Tibial nerve (tissue), 4 donors: ENCODE results near the gene ACAP1. TPM values are rescaled to one million over a fixed set of nuclear protein-coding genes. Genes with fewer than 3 reads are reported as not detected.
A peak's percentile ranks its signal among the peaks of the same experiment; 100 is the strongest.

Experiments
- DNase-seq, 2 donors: peaks; one replicate each; pipeline ENCODE4 v3.0.0-alpha.2; 2019; ENCODE audit warnings: low spot score in 2 of 2
- H3K27ac ChIP-seq, 4 donors: fragments of 200-600 bp; sonication (generic) in 3 of 4; one replicate each; pipeline ENCODE4 v1.5.1; 2017 to 2019; ENCODE audit warnings: mild to moderate bottlenecking in 1 of 4
- H3K27me3 ChIP-seq, 2 donors: fragments of 200-600 bp; sonication (generic) in 1 of 2; one replicate each; pipeline versions ENCODE4 v1.5.1 to v1.6.0; 2017 to 2019
- H3K36me3 ChIP-seq, 3 donors: fragments of 200-600 bp; sonication (generic); one replicate each; pipeline ENCODE4 v1.5.1; 2018 to 2019
- H3K4me1 ChIP-seq, 4 donors: fragments of 200-600 bp; sonication (generic) in 3 of 4; one replicate each; pipeline ENCODE4 v1.5.1; 2017 to 2019
- H3K4me3 ChIP-seq, 4 donors: fragments of 200-600 bp; sonication (generic) in 3 of 4; one replicate each; pipeline ENCODE4 v1.5.1; 2017 to 2019; ENCODE audit warnings: mild to moderate bottlenecking in 1 of 4, moderate library complexity in 1 of 4
- H3K9me3 ChIP-seq, 4 donors: fragments of 200-600 bp; sonication (generic) in 3 of 4; one replicate each; pipeline ENCODE4 v1.5.1; 2017 to 2019
- CTCF ChIP-seq, 5 experiments: fragments of 200-600 bp in 3 of 5; fragments of 450-650 bp in 2 of 5; sonication (generic) in 3 of 5; IDR thresholded peaks; one replicate each; pipeline ENCODE4 v1.5.1; 2016 to 2019; ENCODE audit warnings: antibody characterized with exemption in 5 of 5, mild to moderate bottlenecking in 3 of 5, moderate library complexity in 2 of 5
- EP300 ChIP-seq, 2 donors: sonication (generic); formaldehyde crosslinking; IDR thresholded peaks; one replicate each; pipeline ENCODE4 v1.6.1; 2017; ENCODE audit warnings: antibody characterized with exemption in 2 of 2, mild to moderate bottlenecking in 1 of 2
- POLR2A ChIP-seq, 2 donors: fragments of 450-650 bp; IDR thresholded peaks; one replicate each; pipeline ENCODE4 v1.6.1; 2017; ENCODE audit warnings: antibody characterized with exemption in 2 of 2, mild to moderate bottlenecking in 2 of 2, moderate library complexity in 2 of 2
- WGBS, 2 donors: methylation state at CpG; one replicate each; pipeline ENCODE4 v1.1.5; 2018; 5-methylcytosine and 5-hydroxymethylcytosine counted together
- total RNA-seq, 4 donors: library from RNA; depleted of rRNA; stranded (reverse); fragments of >200 nt; gene quantifications; one replicate each; pipeline ENCODE4 v1.1.0, GENCODE V29; 2016

The ACAP1 gene
- total RNA-seq, 4 donors from 2014 or later = 8.1 to 33.1 (median 11.2) TPM

- Histone ChIP-seq H3K36me3 (peaks cover 4 to 35% (median 28%) of the 10 kb centered on the region in 3 donors), H3K27me3 (no peaks in the 10 kb centered on the region), H3K27ac (peak overlapping the region; percentile 93 to 99 (median 98)), H3K9me3 (no peaks in the 10 kb centered on the region), H3K4me3 (peak overlapping the region; percentile 87 to 96 (median 92)), H3K4me1 (peaks cover 0 to 47% (median 21%) of the 10 kb centered on the region in 4 donors)
- TF ChIP-seq POLR2A (IDR thresholded peaks at IDR 0.05) (peak in 1 of 2 donors; percentile 66), CTCF (IDR thresholded peaks at IDR 0.05) (peak in 1 of 5 experiments; percentile 14), EP300 (IDR thresholded peaks at IDR 0.05) (no peak)
- DNase-seq = no peak
- WGBS, 2 donors = 0 to 1% methylated on average over 48 to 64 of the region's 104 CpGs
Observed at GRCh38 chr17:7307686-7308624, 28.4 kb upstream of the ACAP1 start.

- Histone ChIP-seq H3K4me1 (peaks cover 0 to 56% (median 29%) of the 10 kb centered on the region in 4 donors), H3K27me3 (no peaks in the 10 kb centered on the region), H3K9me3 (no peaks in the 10 kb centered on the region), H3K27ac (peak overlapping the region; percentile 93 to 99 (median 98)), H3K36me3 (peaks cover 7 to 44% (median 28%) of the 10 kb centered on the region in 3 donors), H3K4me3 (peak overlapping the region; percentile 87 to 96 (median 92))
- no peak for TF ChIP-seq CTCF (IDR thresholded peaks at IDR 0.05)
- peak in 1 of 2 donors; percentile 56 for TF ChIP-seq EP300 (IDR thresholded peaks at IDR 0.05)
- peak in 1 of 2 donors; percentile 23 for TF ChIP-seq POLR2A (IDR thresholded peaks at IDR 0.05)
- 0 to 5% methylated on average over 14 of the region's 14 CpGs for WGBS, 2 donors
- peak; percentile 46 to 70 for DNase-seq
Observed at GRCh38 chr17:7308625-7309433, 27.5 kb upstream of the ACAP1 start.

- H3K27ac ChIP-seq = peak overlapping the region in 2 of 4 donors; percentile 99
- H3K27me3 ChIP-seq = no peaks in the 10 kb centered on the region
- no peak for TF ChIP-seq EP300 (IDR thresholded peaks at IDR 0.05)
- no peak for TF ChIP-seq POLR2A (IDR thresholded peaks at IDR 0.05)
- TF ChIP-seq CTCF (IDR thresholded peaks at IDR 0.05) = no peak
- peaks cover 7 to 48% (median 28%) of the 10 kb centered on the region in 3 donors for H3K36me3 ChIP-seq
- DNase-seq = no peak
- peaks cover 0 to 64% (median 37%) of the 10 kb centered on the region in 4 donors for H3K4me1 ChIP-seq
- no peaks in the 10 kb centered on the region for H3K9me3 ChIP-seq
- no peak overlapping the region for H3K4me3 ChIP-seq
- 88 to 95% methylated on average over 12 of the region's 12 CpGs for WGBS, 2 donors
Observed at GRCh38 chr17:7309628-7310027, 26.7 kb upstream of the ACAP1 start.

- Histone ChIP-seq H3K9me3 (no peaks in the 10 kb centered on the region), H3K4me3 (no peak overlapping the region), H3K27me3 (no peaks in the 10 kb centered on the region), H3K27ac (no peak overlapping the region), H3K4me1 (peaks cover 0 to 70% (median 40%) of the 10 kb centered on the region in 4 donors), H3K36me3 (peaks cover 7 to 52% (median 28%) of the 10 kb centered on the region in 3 donors)
- TF ChIP-seq CTCF (IDR thresholded peaks at IDR 0.05) (no peak), POLR2A (IDR thresholded peaks at IDR 0.05) (no peak), EP300 (IDR thresholded peaks at IDR 0.05) (no peak)
- DNase-seq = no peak
- WGBS, 2 donors = 76 to 77% methylated on average over 7 of the region's 7 CpGs
Observed at GRCh38 chr17:7311110-7311705, 25.1 kb upstream of the ACAP1 start.
